ENCODE measurements around the gene ADGRG3.

DNA sequence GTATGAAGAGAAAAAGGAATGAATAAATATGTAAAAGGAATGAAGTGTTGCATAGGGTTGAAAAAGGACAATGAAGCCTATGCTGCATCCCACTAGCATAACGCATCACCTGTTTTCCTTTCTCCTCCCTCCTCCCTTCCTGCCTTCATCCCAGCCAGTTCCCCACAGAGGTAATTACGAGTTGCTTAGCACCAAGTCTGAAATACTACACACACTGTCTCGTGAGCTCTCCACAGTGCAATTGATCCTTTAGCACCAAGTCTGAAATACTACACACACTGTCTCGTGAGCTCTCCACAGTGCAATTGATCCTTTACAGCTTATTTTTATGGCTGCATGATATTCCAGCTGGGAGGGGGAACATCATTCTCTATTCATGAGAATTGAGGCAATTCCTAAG lies 25.4 kb downstream of the ADGRG3 start:
- TF ChIP-seq, protein P1, sequence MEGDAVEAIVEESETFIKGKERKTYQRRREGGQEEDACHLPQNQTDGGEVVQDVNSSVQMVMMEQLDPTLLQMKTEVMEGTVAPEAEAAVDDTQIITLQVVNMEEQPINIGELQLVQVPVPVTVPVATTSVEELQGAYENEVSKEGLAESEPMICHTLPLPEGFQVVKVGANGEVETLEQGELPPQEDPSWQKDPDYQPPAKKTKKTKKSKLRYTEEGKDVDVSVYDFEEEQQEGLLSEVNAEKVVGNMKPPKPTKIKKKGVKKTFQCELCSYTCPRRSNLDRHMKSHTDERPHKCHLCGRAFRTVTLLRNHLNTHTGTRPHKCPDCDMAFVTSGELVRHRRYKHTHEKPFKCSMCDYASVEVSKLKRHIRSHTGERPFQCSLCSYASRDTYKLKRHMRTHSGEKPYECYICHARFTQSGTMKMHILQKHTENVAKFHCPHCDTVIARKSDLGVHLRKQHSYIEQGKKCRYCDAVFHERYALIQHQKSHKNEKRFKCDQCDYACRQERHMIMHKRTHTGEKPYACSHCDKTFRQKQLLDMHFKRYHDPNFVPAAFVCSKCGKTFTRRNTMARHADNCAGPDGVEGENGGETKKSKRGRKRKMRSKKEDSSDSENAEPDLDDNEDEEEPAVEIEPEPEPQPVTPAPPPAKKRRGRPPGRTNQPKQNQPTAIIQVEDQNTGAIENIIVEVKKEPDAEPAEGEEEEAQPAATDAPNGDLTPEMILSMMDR (conservative IDR thresholded peaks at IDR 0.05): no peak
- TF ChIP-seq EZH2 (IDR thresholded peaks at IDR 0.05; ENCODE audit: low read depth): no peak

All from PC-9 (cell line).